Activated CD8-positive, alpha-beta memory T cell treated with anti-CD3 and anti-CD28 coated beads, Interleukin-2, amount 10 ng/mL, durations not matched to agents 7 days and 5 days (primary cell): ENCODE data around the gene TOR1B. TPM values are rescaled to one million over a fixed set of nuclear protein-coding genes. Genes with fewer than 3 reads are reported as not detected.

Experiments used
- ATAC-seq: fragments of 150-1000 bp; cut with Tn5 transposase; one replicate; pipeline ENCODE4 v1.10.0; 2021; ENCODE audit warnings: moderate library complexity
- CTCF ChIA-PET: fragments of 350-600 bp; sonication (Branson Sonifier 250); formaldehyde crosslinking; loops from one replicate; lab custom pipeline; 2021; ENCODE audit warnings: antibody characterized with exemption; lab: Charles Lee
- DNase-seq: peaks from one replicate; pipeline ENCODE4 v3.0.0-alpha.2; 2020
- H3K27ac Mint-ChIP-seq: one replicate; pipeline ENCODE4 v1.8.0; 2021; ENCODE audit warnings: mild to moderate bottlenecking, mixed read lengths
- H3K27me3 Mint-ChIP-seq: one replicate; pipeline ENCODE4 v1.8.0; 2021; ENCODE audit warnings: mixed read lengths
- H3K36me3 Mint-ChIP-seq: one replicate; pipeline ENCODE4 v1.8.0; 2021; ENCODE audit warnings: mild to moderate bottlenecking, mixed read lengths
- H3K4me1 Mint-ChIP-seq: one replicate; pipeline ENCODE4 v1.8.0; 2021; ENCODE audit warnings: mixed read lengths
- H3K4me3 Mint-ChIP-seq: one replicate; pipeline ENCODE4 v1.8.0; 2021; ENCODE audit warnings: mild to moderate bottlenecking, moderate library complexity, mixed read lengths
- H3K9me3 Mint-ChIP-seq: one replicate; pipeline ENCODE4 v1.8.0; 2022; ENCODE audit warnings: low read depth, mixed read lengths
- total RNA-seq, 2 experiments: library from RNA; stranded (reverse); gene quantifications; one replicate each; pipeline ENCODE4 v1.2.3, GENCODE V29; 2021

Gene TOR1B
- total RNA-seq, 2 experiments from 2014 or later, result 30.1 to 31.5 TPM

GRCh38 chr9:129841071-129841470, 38.1 kb downstream of the TOR1B start:
- Mint-ChIP-seq H3K4me3 (no peak overlapping the region), H3K4me1 (peaks cover 69% of the 10 kb centered on the region), H3K27ac (peak overlapping the region; percentile 41), H3K27me3 (no peaks in the 10 kb centered on the region), H3K9me3 (no peaks in the 10 kb centered on the region), H3K36me3 (peaks cover 33% of the 10 kb centered on the region)
- no peak for DNase-seq
- ATAC-seq, result no peak
- CTCF ChIA-PET, result interaction anchor here (1.0 kb wide), 1 partner anchor 19 kb away, joined by 3 read pairs; no protein-coding TSS in a partner anchor

- H3K36me3 Mint-ChIP-seq, result peaks cover 23% of the 10 kb centered on the region
- H3K27ac Mint-ChIP-seq, result peak overlapping the region; percentile 74
- no peaks in the 10 kb centered on the region for H3K27me3 Mint-ChIP-seq
- no peak overlapping the region for H3K4me3 Mint-ChIP-seq
- H3K9me3 Mint-ChIP-seq, result no peaks in the 10 kb centered on the region
- ATAC-seq (no peak), DNase-seq (no peak)
- peaks cover 55% of the 10 kb centered on the region for H3K4me1 Mint-ChIP-seq
- CTCF ChIA-PET, result interaction anchor here (1.0 kb wide), 1 partner anchor 17 kb away, joined by 4 read pairs; no protein-coding TSS in a partner anchor
Observed at GRCh38 chr9:129845373-129845772, 42.4 kb downstream of the TOR1B start.

- no peaks in the 10 kb centered on the region for H3K9me3 Mint-ChIP-seq
- CTCF ChIA-PET, result interaction anchor here (0.9 to 2.1 kb wide), 6 partner anchors 10 to 258 kb away, joined by 3 to 5 read pairs (median 3); no protein-coding TSS in a partner anchor
- H3K4me1 Mint-ChIP-seq, result peaks cover 68% of the 10 kb centered on the region
- H3K36me3 Mint-ChIP-seq, result peaks cover 40% of the 10 kb centered on the region
- H3K27me3 Mint-ChIP-seq, result no peaks in the 10 kb centered on the region
- H3K4me3 Mint-ChIP-seq, result no peak overlapping the region
- ATAC-seq (no peak), DNase-seq (no peak)
- peak overlapping the region; percentile 12 for H3K27ac Mint-ChIP-seq
Observed at GRCh38 chr9:129848712-129849441, 45.9 kb downstream of the TOR1B start.

- Mint-ChIP-seq H3K9me3 (no peaks in the 10 kb centered on the region), H3K4me1 (peaks cover 72% of the 10 kb centered on the region), H3K4me3 (no peak overlapping the region), H3K36me3 (peaks cover 50% of the 10 kb centered on the region), H3K27me3 (no peaks in the 10 kb centered on the region), H3K27ac (peak overlapping the region; percentile 12)
- no peak for DNase-seq
- CTCF ChIA-PET, result interaction anchor here (1.2 kb wide), 1 partner anchor 18 kb away, joined by 3 read pairs; no protein-coding TSS in a partner anchor
- no peak for ATAC-seq
Observed at GRCh38 chr9:129849901-129850300, 46.9 kb downstream of the TOR1B start.

DNA sequence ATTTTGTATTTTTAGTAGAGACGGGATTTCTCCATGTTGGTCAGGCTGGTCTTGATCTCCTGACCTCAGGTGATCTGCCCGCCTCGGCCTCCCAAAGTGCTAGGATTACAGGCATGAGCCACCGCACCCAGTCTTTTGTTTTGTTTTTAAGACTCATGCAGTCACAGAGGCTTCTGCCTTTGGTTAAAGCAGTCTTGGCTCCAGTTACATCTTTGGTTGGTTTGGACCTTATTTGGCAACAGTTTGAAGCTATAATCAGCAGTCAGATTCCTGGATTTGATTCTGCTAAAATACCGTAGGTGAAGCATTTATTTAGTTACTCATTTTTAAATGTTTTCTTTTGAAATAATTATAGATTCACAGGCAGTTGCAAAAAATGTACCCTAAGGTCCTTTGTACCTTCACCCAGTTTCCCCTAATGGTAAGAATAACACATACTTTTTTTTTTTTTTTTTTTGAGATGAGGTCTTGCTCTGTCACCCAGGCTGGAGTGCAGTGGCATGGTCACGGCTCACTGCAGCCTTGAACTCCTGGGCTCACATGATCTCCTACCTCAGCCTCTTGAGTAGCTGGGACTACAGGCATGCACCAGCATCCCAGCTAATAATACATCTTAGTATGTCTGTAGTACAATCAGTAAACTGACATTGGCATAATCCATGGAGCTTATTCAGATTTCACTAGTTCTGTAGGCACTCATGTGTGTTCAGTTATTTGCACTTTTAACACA, 48.0 kb downstream of the TOR1B start:
- CTCF ChIA-PET, result interaction anchor here (0.7 to 2.0 kb wide), 4 partner anchors 8 to 26 kb away, joined by 3 to 6 read pairs (median 4); no protein-coding TSS in a partner anchor
- Mint-ChIP-seq H3K4me1 (peaks cover 75% of the 10 kb centered on the region), H3K27ac (no peak overlapping the region), H3K4me3 (no peak overlapping the region), H3K9me3 (no peaks in the 10 kb centered on the region), H3K27me3 (no peaks in the 10 kb centered on the region), H3K36me3 (peaks cover 60% of the 10 kb centered on the region)
- ATAC-seq (no peak), DNase-seq (no peak)

GRCh38 chr9:129851821-129852220, 48.8 kb downstream of the TOR1B start:
- peaks cover 65% of the 10 kb centered on the region for H3K36me3 Mint-ChIP-seq
- ATAC-seq (no peak), DNase-seq (no peak)
- peaks cover 84% of the 10 kb centered on the region for H3K4me1 Mint-ChIP-seq
- H3K27me3 Mint-ChIP-seq, result no peaks in the 10 kb centered on the region
- no peaks in the 10 kb centered on the region for H3K9me3 Mint-ChIP-seq
- peak overlapping the region; percentile 56 for H3K27ac Mint-ChIP-seq
- CTCF ChIA-PET, result interaction anchor here (1.1 to 2.0 kb wide), 2 partner anchors 8 to 25 kb away, joined by 3 to 6 read pairs; no protein-coding TSS in a partner anchor
- H3K4me3 Mint-ChIP-seq, result no peak overlapping the region

- Mint-ChIP-seq H3K4me3 (no peak overlapping the region), H3K27me3 (no peaks in the 10 kb centered on the region), H3K4me1 (peaks cover 89% of the 10 kb centered on the region)
Observed at GRCh38 chr9:129852579-129852978, 49.6 kb downstream of the TOR1B start.

DNA sequence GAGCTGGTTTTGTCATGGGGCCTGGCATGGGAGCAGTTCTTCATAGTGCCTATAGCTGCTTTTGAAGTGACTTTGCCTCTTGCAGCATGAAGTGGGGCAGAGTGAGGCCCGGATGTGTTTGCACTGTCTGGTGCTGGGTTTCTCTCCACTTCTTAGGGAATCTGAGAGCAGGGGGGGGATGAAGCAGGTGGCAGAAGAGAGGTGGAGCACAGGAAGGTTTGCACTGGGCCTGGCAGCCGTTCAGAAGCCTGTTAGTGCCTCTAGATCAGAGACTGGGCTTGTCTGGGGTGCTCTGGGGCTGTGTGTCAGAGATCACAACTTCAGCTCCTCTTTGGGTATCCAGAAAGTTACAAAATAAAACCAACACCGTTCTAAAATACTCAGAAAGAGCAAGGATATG, 50.6 kb downstream of the TOR1B start:
- Mint-ChIP-seq H3K9me3 (no peaks in the 10 kb centered on the region), H3K4me1 (peaks cover 92% of the 10 kb centered on the region), H3K27ac (peak overlapping the region; percentile 88), H3K27me3 (no peaks in the 10 kb centered on the region), H3K4me3 (no peak overlapping the region), H3K36me3 (peaks cover 77% of the 10 kb centered on the region)
- ATAC-seq, result no peak
- no peak for DNase-seq
- CTCF ChIA-PET, result interaction anchor here (1.1 kb wide), 1 partner anchor 15 kb away, joined by 3 read pairs; no protein-coding TSS in a partner anchor

More at GRCh38 chr9:129852579-129852978, 49.6 kb downstream of the TOR1B start:
- Mint-ChIP-seq H3K27ac (peak overlapping the region; percentile 5), H3K9me3 (no peaks in the 10 kb centered on the region), H3K36me3 (peaks cover 69% of the 10 kb centered on the region)
- DNase-seq (no peak), ATAC-seq (no peak)
- CTCF ChIA-PET, result interaction anchor here (1.1 to 2.0 kb wide), 2 partner anchors 9 to 16 kb away, joined by 3 to 6 read pairs; no protein-coding TSS in a partner anchor

- peak overlapping the region; percentile 88 for H3K27ac Mint-ChIP-seq
- no peaks in the 10 kb centered on the region for H3K9me3 Mint-ChIP-seq
- H3K4me1 Mint-ChIP-seq, result peaks cover 87% of the 10 kb centered on the region
- DNase-seq (peak; percentile 79), ATAC-seq (peak; percentile 37)
- H3K27me3 Mint-ChIP-seq, result no peaks in the 10 kb centered on the region
- H3K36me3 Mint-ChIP-seq, result peaks cover 82% of the 10 kb centered on the region
- CTCF ChIA-PET, result interaction anchor here (1.4 kb wide), 1 partner anchor 117 kb away, joined by 5 read pairs; no protein-coding TSS in a partner anchor
- H3K4me3 Mint-ChIP-seq, result peak overlapping the region; percentile 23
Observed at GRCh38 chr9:129854588-129855110, 51.7 kb downstream of the TOR1B start.

- ATAC-seq, result peak; percentile 22
- Mint-ChIP-seq H3K36me3 (peaks cover 77% of the 10 kb centered on the region), H3K4me3 (no peak overlapping the region), H3K4me1 (peaks cover 93% of the 10 kb centered on the region), H3K27me3 (no peaks in the 10 kb centered on the region), H3K27ac (peak overlapping the region; percentile 88), H3K9me3 (no peaks in the 10 kb centered on the region)
- no peak for DNase-seq
- CTCF ChIA-PET, result interaction anchor here (1.6 kb wide), 1 partner anchor 8 kb away, joined by 3 read pairs; no protein-coding TSS in a partner anchor
Observed at GRCh38 chr9:129857207-129857606, 54.2 kb downstream of the TOR1B start.

DNA sequence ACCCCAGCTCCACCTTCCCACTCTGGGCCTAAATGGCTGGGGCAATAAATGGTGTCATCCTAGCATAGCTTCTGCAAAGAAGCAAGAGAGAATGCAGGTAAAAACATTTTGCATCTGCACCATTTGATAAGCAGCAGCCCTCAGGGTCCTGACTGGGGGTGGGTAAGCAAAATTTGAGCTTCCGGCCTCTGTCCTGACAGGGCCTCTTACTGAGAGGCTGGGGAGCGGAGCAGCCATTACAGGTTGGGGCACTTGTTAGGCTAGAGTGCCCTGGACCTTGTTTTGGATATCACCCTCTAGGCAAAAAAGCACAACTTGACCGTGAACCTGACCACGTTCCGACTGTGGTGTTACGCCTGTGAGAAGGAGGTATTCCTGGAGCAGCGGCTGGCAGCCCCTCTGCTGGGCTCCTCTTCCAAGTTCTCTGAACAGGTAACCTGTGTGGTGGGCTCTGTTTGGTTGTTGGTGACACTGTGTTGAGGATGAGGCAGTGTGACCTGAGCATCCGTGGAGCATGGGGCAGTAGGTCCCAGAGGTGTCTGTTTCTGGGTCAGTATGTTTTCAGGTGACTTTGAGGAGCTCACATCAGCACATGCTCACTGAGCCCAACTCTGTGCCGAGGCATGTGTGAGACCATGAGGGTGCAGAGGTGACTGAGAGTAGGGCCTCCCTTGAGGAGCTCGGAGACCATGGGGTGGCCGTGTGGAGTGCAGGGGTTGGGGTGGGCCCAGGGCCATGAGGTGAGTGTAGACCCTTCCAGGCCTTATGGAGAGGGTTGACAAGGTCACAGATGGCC, 55.4 kb downstream of the TOR1B start:
- H3K36me3 Mint-ChIP-seq, result peaks cover 77% of the 10 kb centered on the region
- no peaks in the 10 kb centered on the region for H3K27me3 Mint-ChIP-seq
- H3K27ac Mint-ChIP-seq, result peak overlapping the region; percentile 62
- ATAC-seq (no peak), DNase-seq (no peak)
- no peaks in the 10 kb centered on the region for H3K9me3 Mint-ChIP-seq
- no peak overlapping the region for H3K4me3 Mint-ChIP-seq
- CTCF ChIA-PET, result interaction anchor here (1.6 kb wide), 1 partner anchor 22 kb away, joined by 4 read pairs; no protein-coding TSS in a partner anchor
- H3K4me1 Mint-ChIP-seq, result peaks cover 91% of the 10 kb centered on the region
